DND-41 (cell line): ENCODE measurements around the gene NEURL1B.

Experiments used
- ATAC-seq: fragments of 200-7000 bp; cut with Tn5 transposase; 3 replicates; pipeline ENCODE4 v1.9.1; 2021; ENCODE audit warnings: low read depth; ENCODE audit not compliant: insufficient read depth
- DNase-seq: peaks from one replicate; pipeline ENCODE4 v3.0.0-alpha.2; 2020
- H2AFZ ChIP-seq: 2 replicates; pipeline ENCODE4 v1.6.0; 2012; ENCODE audit warnings: low read depth, low read length
- H3K27ac ChIP-seq: 2 replicates; pipeline ENCODE4 v1.5.1; 2012; ENCODE audit warnings: low read length, inconsistent platforms
- H3K27me3 ChIP-seq: fragments of 200-600 bp; sonication (generic); 2 replicates; pipeline ENCODE4 v1.6.0; 2012; ENCODE audit warnings: low read length, mild to moderate bottlenecking, inconsistent platforms; ENCODE audit not compliant: insufficient read depth, poor library complexity
- H3K36me3 ChIP-seq: 2 replicates; pipeline ENCODE4 v1.5.1; 2012; ENCODE audit warnings: low read length, inconsistent platforms; ENCODE audit not compliant: insufficient read depth
- H3K4me1 ChIP-seq: 2 replicates; pipeline ENCODE4 v1.5.1; 2012; ENCODE audit warnings: mild to moderate bottlenecking, low read length; ENCODE audit not compliant: insufficient read depth
- H3K4me2 ChIP-seq: 2 replicates; pipeline ENCODE4 v1.6.0; 2012; ENCODE audit warnings: mild to moderate bottlenecking, moderate library complexity, low read length, inconsistent platforms; ENCODE audit not compliant: insufficient read depth
- H3K4me3 ChIP-seq, 2 experiments: fragments of 200-600 bp in 1 of 2; shearing (Covaris generic) in 1 of 2; 2 replicates each; pipeline ENCODE4 v1.5.1; 2012 to 2016; ENCODE audit warnings: inconsistent platforms in 2 of 2, low read length in 2 of 2, mild to moderate bottlenecking in 2 of 2, low read depth in 1 of 2, moderate library complexity in 1 of 2
- H3K79me2 ChIP-seq: 2 replicates; pipeline ENCODE4 v1.6.0; 2012; ENCODE audit warnings: low read length, inconsistent platforms; ENCODE audit not compliant: insufficient read depth
- H3K9ac ChIP-seq: 2 replicates; pipeline ENCODE4 v1.6.0; 2012; ENCODE audit warnings: low read depth, mild to moderate bottlenecking, inconsistent platforms, low read length, moderate library complexity
- H3K9me3 ChIP-seq: 2 replicates; pipeline ENCODE4 v1.5.1; 2012; ENCODE audit warnings: low read length, moderate library complexity, mild to moderate bottlenecking, inconsistent platforms; ENCODE audit not compliant: insufficient read depth, severe bottlenecking
- H4K20me1 ChIP-seq: 2 replicates; pipeline ENCODE4 v1.6.0; 2012; ENCODE audit warnings: low read length; ENCODE audit not compliant: insufficient read depth
- EZH2 ChIP-seq: IDR thresholded peaks from 3 replicates; pipeline ENCODE4 v1.6.1; 2012; ENCODE audit warnings: borderline replicate concordance, low read depth, mild to moderate bottlenecking, moderate library complexity, low read length, inconsistent platforms; ENCODE audit not compliant: severe bottlenecking
- TF ChIP-seq, protein P1 (sequence below): IDR thresholded peaks from 2 replicates; pipeline ENCODE4 v1.5.1; 2012; ENCODE audit warnings: borderline replicate concordance, low read length, moderate library complexity, mild to moderate bottlenecking; ENCODE audit not compliant: poor library complexity, severe bottlenecking; ENCODE audit errors: extremely low read depth

The NEURL1B gene

DNA sequence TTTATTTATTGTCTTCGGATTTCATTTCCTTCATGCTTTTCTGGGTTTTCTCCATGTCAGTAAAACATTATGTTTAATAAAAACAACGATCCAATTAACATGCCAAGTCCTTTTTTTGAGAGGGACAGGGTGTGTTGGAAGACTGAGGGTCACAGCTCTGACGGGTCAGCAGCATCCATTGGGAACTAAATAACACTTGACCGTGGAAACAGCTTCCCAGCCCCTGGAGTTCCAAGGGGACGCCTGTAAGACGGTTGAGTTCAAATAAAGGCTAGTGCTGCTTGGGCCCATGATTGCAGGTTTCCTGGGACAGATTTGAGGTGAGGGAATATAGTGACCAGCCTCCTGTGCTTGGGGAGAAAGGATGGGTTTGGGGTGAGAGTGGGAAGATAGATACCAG lies 30.4 kb upstream of the NEURL1B start:
- Histone ChIP-seq H3K9me3 (no peaks in the 10 kb centered on the region), H3K4me3 (no peak overlapping the region), H3K79me2 (no peaks in the 10 kb centered on the region), H3K27ac (no peak overlapping the region), H3K36me3 (no peaks in the 10 kb centered on the region), H3K4me2 (no peak overlapping the region), H3K27me3 (no peaks in the 10 kb centered on the region), H3K9ac (no peak overlapping the region), H2AFZ (no peak overlapping the region), H4K20me1 (no peaks in the 10 kb centered on the region), H3K4me1 (no peaks in the 10 kb centered on the region)
- TF ChIP-seq EZH2 = no peak
- TF ChIP-seq, protein P1, sequence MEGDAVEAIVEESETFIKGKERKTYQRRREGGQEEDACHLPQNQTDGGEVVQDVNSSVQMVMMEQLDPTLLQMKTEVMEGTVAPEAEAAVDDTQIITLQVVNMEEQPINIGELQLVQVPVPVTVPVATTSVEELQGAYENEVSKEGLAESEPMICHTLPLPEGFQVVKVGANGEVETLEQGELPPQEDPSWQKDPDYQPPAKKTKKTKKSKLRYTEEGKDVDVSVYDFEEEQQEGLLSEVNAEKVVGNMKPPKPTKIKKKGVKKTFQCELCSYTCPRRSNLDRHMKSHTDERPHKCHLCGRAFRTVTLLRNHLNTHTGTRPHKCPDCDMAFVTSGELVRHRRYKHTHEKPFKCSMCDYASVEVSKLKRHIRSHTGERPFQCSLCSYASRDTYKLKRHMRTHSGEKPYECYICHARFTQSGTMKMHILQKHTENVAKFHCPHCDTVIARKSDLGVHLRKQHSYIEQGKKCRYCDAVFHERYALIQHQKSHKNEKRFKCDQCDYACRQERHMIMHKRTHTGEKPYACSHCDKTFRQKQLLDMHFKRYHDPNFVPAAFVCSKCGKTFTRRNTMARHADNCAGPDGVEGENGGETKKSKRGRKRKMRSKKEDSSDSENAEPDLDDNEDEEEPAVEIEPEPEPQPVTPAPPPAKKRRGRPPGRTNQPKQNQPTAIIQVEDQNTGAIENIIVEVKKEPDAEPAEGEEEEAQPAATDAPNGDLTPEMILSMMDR = no peak
- no peak for DNase-seq
- ATAC-seq = no peak

DNA sequence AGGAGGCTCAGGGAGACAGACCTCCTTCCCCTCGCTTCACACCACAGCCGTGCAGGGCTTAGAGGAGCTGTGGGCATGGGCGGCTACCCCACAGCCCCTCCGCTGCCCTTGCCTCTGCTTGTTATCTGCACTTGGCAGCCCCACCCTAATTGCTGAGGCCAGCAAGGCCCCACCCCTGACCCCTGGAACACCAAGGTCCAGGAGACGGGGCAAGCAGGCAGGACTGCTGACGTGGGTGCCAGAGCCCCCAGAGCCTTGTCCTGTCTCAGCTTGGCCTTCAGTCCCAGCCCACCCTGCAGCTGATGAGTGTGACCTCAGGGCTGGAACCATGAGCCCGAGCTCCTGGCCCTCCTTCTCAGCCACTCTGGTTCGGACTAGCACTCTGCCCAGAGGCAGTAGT lies 29.1 kb upstream of the NEURL1B start:
- Histone ChIP-seq H3K4me1 (no peaks in the 10 kb centered on the region), H3K4me2 (no peak overlapping the region), H3K79me2 (no peaks in the 10 kb centered on the region), H2AFZ (no peak overlapping the region), H4K20me1 (no peaks in the 10 kb centered on the region), H3K4me3 (no peak overlapping the region), H3K36me3 (no peaks in the 10 kb centered on the region), H3K27me3 (no peaks in the 10 kb centered on the region), H3K9ac (no peak overlapping the region), H3K9me3 (no peaks in the 10 kb centered on the region), H3K27ac (no peak overlapping the region)
- TF ChIP-seq, protein P1 = no peak
- TF ChIP-seq EZH2 = no peak
- no peak for DNase-seq
- ATAC-seq = no peak

DNA sequence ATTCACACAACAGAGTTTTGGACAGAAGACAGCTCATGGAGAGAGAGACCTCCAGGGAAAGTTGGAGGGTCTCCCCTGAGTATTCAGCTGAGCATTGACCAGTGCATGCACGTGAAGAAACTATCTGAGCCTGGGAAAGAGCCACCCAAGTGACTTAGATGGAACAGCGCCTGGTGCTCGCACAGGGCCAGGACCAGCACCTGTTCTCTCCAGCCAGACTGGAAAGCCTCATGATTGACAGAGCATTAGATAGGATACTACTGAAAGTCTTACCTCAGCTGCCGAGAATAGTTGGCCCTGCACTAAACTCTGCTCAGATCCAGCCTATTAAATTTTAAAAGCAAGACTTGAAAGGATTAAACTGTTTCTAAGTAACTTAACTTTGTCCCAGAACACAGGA lies 28.3 kb upstream of the NEURL1B start:
- Histone ChIP-seq H2AFZ (no peak overlapping the region), H3K27me3 (no peaks in the 10 kb centered on the region), H3K4me3 (no peak overlapping the region), H3K4me2 (no peak overlapping the region), H4K20me1 (no peaks in the 10 kb centered on the region), H3K36me3 (no peaks in the 10 kb centered on the region), H3K9ac (no peak overlapping the region), H3K4me1 (no peaks in the 10 kb centered on the region), H3K9me3 (no peaks in the 10 kb centered on the region), H3K27ac (no peak overlapping the region), H3K79me2 (no peaks in the 10 kb centered on the region)
- no peak for ATAC-seq
- no peak for DNase-seq
- TF ChIP-seq, protein P1 = no peak
- TF ChIP-seq EZH2 = no peak

DNA sequence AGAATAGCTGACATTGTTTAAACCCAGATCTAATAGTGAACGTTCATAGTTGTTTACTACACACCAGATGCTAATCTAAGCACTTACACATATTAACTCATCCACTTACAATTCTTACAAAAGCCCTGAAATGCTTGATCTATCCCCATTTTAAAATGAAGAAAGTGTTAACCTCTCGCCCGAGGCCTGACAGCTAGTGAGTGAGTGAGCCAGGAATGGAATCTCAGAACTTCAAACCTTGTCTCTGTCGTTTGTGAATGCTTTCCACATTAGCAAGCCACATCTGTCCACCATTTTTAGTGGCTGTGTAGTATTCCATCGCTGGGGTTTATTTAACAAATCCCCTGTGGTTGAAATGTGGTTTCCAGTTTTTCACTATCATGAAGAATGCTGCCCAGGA lies 24.9 kb upstream of the NEURL1B start:
- ATAC-seq (no peak), DNase-seq (no peak)
- Histone ChIP-seq H3K79me2 (no peaks in the 10 kb centered on the region), H3K27ac (no peak overlapping the region), H3K9me3 (no peaks in the 10 kb centered on the region), H3K4me3 (no peak overlapping the region), H3K4me2 (no peak overlapping the region), H3K27me3 (no peaks in the 10 kb centered on the region), H3K4me1 (no peaks in the 10 kb centered on the region), H3K9ac (no peak overlapping the region), H4K20me1 (no peaks in the 10 kb centered on the region), H3K36me3 (no peaks in the 10 kb centered on the region), H2AFZ (no peak overlapping the region)
- TF ChIP-seq EZH2 = no peak
- TF ChIP-seq, protein P1 = no peak
